Parietal lobe (tissue), 1 donor: ENCODE results near the gene MYO7B. TPM values are rescaled to one million over a fixed set of nuclear protein-coding genes. Genes with fewer than 3 reads are reported as not detected.

Experiments used
- total RNA-seq: library from RNA; depleted of rRNA; stranded (reverse); fragments of >200 nt; gene quantifications from one replicate; pipeline ENCODE4 v1.2.3, GENCODE V29; 2014

MYO7B gene
- not detected for total RNA-seq

DNA sequence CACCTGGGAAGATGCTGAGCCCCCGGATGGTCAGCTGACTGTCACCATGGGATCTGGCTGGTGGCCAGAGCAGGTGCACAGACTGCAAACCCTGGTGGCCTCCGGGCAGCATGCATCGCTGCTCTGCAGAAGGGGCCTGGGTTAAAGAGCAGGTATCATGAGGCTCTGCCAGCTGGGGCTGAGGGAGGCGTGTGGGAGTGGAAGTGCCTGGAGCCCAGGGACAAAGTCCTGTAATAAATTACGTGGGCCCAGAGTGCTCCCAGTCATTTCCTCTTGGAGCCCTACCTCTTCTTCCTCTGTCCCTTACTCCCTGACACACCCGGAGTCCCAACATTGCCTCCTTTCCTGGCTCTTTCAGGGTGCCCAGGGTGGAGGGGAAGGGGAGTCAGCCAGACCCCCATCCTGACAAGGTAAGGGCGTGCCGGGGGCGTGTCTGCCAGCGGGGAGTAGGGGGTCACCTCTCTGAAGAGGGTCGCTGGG is at the start of gene MYO7B:
Gene MYO7B, plus strand, starts transcription at position 262 of the 480 bp plus-strand sequence. CDS start 24,040 bp downstream, outside the sequence.

GRCh38 chr2:127526132-127527000 is 9.1 kb upstream of the MYO7B start, which contains the start of gene IWS1:
Gene IWS1, minus strand, starts transcription at chr2:127526489. Its CDS starts 281 bp downstream, at chr2:127526208.

GRCh38 chr2:127645395-127646291 is 110.2 kb downstream of the MYO7B start, which contains the start of gene GPR17:
Gene GPR17, plus strand, starts transcription at chr2:127646153. Its CDS starts 4,583 bp downstream, at chr2:127650736.

DNA sequence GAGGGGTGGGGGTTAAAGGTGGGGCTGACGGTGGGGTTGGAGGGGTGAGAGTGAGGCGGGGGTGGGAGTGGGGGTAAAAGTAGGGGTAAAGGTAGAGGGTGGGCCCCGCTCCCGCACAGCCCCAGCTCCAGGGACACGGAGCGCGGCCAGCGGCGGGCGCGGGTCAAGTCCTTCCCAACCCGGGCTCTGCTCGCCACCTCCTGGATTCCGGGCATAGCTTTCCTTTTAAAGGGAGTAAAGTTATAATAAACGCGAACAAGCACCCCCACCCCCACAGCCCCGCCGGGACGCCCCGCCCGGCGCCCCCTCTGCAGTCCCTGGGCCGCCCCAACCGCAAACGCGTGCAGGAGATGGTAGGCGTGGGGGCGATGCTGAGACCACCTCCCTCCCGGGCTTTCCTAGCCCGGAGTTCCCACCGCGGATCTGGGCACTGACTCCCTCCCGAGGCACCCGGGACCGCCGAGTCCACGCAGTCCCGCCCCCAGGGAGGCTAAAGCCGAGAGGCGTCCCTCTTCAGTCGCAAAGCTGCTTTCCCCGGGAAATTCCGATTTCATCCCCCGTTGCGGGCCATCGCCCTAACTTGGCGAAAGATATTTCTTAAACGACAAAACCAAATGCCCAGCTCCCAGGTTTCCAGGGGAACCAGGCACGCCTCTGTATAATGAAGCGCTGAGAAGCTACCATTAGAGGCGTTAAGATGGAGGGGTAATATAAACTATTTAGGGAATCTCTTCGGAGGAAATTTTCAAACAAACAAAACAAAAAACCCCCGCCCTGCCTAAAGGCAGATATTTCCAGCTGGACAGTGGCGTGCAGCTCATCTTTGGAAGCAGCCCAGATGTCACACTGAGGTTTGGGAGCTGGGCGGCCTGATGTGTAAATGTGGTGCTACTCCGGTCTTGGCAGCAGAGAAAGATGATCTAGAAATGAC is 140.1 kb downstream of the MYO7B start, which contains the start of gene LIMS2:
Gene LIMS2, minus strand, starts transcription at position 200 of the 931 bp plus-strand sequence. CDS start 506 bp downstream, outside the sequence.

Other genes with a start within 250 kb of the MYO7B start
- 72.0 TPM for gene ERCC3, start 241.5 kb upstream of the MYO7B start, total RNA-seq
- gene MAP3K2, start 147.7 kb upstream of the MYO7B start, total RNA-seq: 58.8 TPM
- gene PROC, start 117.3 kb upstream of the MYO7B start, total RNA-seq: not detected
- 50.4 TPM for gene IWS1, start 9.2 kb upstream of the MYO7B start, total RNA-seq
- gene GPR17, start 110.5 kb downstream of the MYO7B start, total RNA-seq: 6.3 TPM
- 2.5 TPM for gene LIMS2, start 139.8 kb downstream of the MYO7B start, total RNA-seq
- 8.8 TPM for gene SFT2D3, start 165.8 kb downstream of the MYO7B start, total RNA-seq